ENCODE data around the gene ASCC1. TPM values are rescaled to one million over a fixed set of nuclear protein-coding genes. Genes with fewer than 3 reads are reported as not detected.

Gene ASCC1
- total and polyA plus RNA-seq, 2 of the 13 experiments (the other 11 are each of a cell fraction or from before 2014, with no cell fraction given), result 21.6 to 30.1 TPM

GRCh38 chr10:72215611-72216549 lies at the start of gene ASCC1, which contains the start of gene ANAPC16 (continued):
- TF ChIP-seq SPEN (CRISPR knock-in tag; IDR thresholded peaks at IDR 0.05; ENCODE audit: low read depth), result peak; percentile 93
- 0 out of 2 replicates have a peak, but pooled peaks have one; percentile 67 for TF ChIP-seq PRDM10 (CRISPR knock-in tag; IDR thresholded peaks at IDR 0.05; ENCODE audit: low read depth)
- TF ChIP-seq MATR3 (CRISPR knock-in tag; IDR thresholded peaks at IDR 0.05), result no peak
- peak; percentile 42; the same call in 1 of the 2 replicates for TF ChIP-seq BHLHE40 (IDR thresholded peaks at IDR 0.05; ENCODE audit: low read length)
- TF ChIP-seq ZNF121 (CRISPR knock-in tag; IDR thresholded peaks at IDR 0.05), result no peak
- TF ChIP-seq SSRP1 (CRISPR knock-in tag; IDR thresholded peaks at IDR 0.05), result peak; percentile 69; the same call in 1 of the 2 replicates
- no peak for TF ChIP-seq U2AF2 (IDR thresholded peaks at IDR 0.05; ENCODE audit: low read depth, low read length)
- peak; percentile 82 for TF ChIP-seq ZNF205 (CRISPR knock-in tag; IDR thresholded peaks at IDR 0.05)
- peak; percentile 85 for TF ChIP-seq ELF3 (CRISPR knock-in tag; IDR thresholded peaks at IDR 0.05)
- TF ChIP-seq ZMYM4 (CRISPR knock-in tag; IDR thresholded peaks at IDR 0.05), result peak; percentile 90
- peak; percentile 89 for TF ChIP-seq THAP9 (CRISPR knock-in tag; IDR thresholded peaks at IDR 0.05; ENCODE audit: borderline replicate concordance)
- TF ChIP-seq ARID2 (CRISPR knock-in tag; IDR thresholded peaks at IDR 0.05; ENCODE audit: borderline replicate concordance), result peak; percentile 76; the same call in 1 of the 2 replicates
- TF ChIP-seq ZNF879 (CRISPR knock-in tag; IDR thresholded peaks at IDR 0.05), result no peak
- TF ChIP-seq ZBTB26 (CRISPR knock-in tag; IDR thresholded peaks at IDR 0.05; ENCODE audit: borderline replicate concordance), result 0 out of 2 replicates have a peak, but pooled peaks have one; percentile 61
- TF ChIP-seq MNT (IDR thresholded peaks at IDR 0.05), result peak; percentile 50
- TF ChIP-seq TBX2 (CRISPR knock-in tag; IDR thresholded peaks at IDR 0.05; ENCODE audit: borderline replicate concordance), result peak; percentile 92
- peak; percentile 97 for TF ChIP-seq ZNF883 (CRISPR knock-in tag; IDR thresholded peaks at IDR 0.05; ENCODE audit: not compliant biosample characterization)
- peak; percentile 83 for TF ChIP-seq ZNF589 (CRISPR knock-in tag; conservative IDR thresholded peaks at IDR 0.05)
- no peak for TF ChIP-seq NPAS2 (CRISPR knock-in tag; IDR thresholded peaks at IDR 0.05; ENCODE audit: borderline replicate concordance)

Measured in HepG2 (cell line).